GM18867 (cell line): ENCODE results near the gene SLC48A1.
A peak's percentile ranks its signal among the peaks of the same experiment; 100 is the strongest.

ENCODE experiments used
- ATAC-seq: cut with Tn5 transposase; IDR thresholded peaks from one replicate; pipeline ENCODE4 v1.9.1; 2021; ENCODE audit warnings: mild to moderate bottlenecking, moderate library complexity; ENCODE audit not compliant: unreplicated experiment

The SLC48A1 gene

DNA sequence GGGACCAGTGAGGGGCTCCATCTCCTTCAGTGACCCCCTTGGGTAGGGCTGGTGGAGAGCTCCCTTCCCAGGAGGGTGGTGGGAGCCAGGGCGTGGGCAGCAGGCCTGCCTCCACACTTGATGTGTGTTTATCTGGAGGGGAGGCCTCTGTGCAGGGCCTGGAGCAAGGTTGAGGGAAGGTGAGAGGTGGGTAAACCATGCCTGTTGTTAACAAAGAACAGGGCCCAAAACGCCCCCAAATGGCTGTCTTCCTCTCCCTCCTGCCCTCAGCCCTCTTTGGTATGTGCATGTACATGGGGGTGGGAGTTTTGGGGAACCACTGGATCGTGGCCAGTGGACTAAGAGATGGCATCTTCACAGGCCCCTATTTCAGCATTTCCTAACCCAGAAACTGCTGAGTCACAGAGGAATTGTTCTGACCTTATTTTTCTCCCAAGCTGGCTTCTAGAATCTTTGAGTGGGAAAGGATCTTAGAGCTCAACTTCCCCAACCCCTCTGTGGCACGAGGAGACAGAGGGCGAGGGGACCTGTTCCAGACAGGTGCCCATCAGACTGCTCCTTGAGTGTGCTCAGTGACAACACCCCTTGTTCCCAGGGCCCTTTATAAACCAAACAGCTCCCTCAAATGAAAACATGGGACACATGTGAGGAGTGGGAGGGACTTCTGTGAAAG is 3.6 kb downstream of the SLC48A1 start:
- ATAC-seq, result no peak

GRCh38 chr12:47777151-47777550 is 4.1 kb downstream of the SLC48A1 start:
- no peak for ATAC-seq

DNA sequence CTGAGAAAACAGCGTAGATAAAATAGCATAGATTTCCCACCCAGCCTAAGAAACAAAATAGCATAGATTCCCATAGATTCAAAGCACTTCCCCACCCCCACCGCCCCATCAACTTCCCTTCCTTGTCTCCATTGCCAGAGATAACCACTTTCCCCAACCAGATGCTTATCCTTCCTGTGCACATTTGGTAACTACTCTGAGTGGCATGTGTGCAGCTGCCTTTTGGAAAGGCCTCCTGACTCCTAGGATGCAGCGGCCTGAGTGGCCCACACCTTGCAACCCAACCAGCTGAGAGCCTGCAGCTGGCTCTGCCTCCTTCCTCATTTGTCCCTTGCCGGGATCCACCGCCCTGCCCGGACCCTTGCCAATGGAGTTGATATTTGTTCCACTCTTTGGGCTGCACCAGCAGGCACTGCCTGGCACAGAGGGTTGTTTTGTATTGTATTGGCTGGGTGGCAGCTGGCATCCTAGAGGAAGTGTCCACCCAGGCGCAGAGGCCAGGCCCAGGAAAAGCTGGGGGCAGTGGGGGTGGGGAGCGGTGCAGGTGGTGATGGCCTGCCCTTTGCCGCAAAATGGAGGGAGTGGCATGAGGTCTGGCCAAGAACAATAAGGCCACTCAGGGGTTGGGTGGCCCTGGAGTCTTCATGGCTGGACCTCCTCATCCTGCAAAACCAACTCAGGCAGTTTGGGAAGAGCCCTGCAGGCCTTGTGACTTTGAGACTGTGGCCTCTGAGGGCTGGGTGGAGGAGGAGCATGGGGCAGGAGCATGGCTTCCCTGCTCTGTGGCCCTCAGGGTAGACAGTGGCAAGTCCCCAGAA is 4.9 kb downstream of the SLC48A1 start:
- no peak for ATAC-seq

DNA sequence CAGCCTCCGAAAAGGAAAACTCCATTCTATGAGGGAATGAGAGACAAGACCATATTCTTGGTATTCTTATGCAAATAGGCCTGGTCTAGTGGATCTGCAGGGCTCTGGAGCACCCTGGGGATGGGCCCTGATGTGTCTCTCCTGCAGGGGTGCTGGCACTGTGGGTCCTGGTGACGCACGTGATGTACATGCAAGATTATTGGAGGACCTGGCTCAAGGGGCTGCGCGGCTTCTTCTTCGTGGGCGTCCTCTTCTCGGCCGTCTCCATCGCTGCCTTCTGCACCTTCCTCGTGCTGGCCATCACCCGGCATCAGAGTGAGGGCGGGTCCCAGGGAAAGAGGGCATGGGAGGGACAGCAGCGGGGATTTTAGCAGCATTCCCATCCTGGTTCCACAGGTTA is 5.8 kb downstream of the SLC48A1 start:
- no peak for ATAC-seq

DNA sequence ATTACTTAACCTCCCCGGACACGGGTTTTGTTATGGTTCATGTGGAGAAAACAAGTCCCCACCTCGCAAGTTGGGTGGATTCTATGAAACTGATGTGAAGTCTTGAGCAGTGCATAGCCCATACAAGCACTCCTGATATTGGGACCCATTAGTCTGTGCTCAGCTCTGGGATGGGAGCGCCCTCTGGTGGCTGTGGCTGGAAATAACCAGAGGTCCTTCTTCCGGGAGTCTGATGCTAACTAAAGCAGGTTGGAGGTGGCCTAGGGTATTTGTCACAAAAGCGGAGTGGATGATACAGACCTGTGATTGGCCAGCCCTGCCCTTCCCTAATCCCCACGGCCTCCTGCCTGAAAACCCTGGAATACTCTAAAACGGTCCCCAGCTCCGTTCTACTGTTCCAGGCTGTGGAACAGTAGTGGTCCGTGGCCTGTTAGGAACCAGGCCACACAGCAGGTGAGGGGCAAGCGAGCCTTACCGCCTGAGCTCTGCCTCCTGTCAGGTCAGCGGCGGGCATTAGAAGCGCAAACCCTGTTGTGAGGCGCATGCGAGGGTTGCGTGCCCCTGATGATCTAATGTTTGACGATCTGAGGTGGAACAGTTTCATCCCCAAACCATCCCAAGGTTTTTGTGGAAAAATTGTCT is 6.4 kb downstream of the SLC48A1 start:
- ATAC-seq, result peak; percentile 81

DNA sequence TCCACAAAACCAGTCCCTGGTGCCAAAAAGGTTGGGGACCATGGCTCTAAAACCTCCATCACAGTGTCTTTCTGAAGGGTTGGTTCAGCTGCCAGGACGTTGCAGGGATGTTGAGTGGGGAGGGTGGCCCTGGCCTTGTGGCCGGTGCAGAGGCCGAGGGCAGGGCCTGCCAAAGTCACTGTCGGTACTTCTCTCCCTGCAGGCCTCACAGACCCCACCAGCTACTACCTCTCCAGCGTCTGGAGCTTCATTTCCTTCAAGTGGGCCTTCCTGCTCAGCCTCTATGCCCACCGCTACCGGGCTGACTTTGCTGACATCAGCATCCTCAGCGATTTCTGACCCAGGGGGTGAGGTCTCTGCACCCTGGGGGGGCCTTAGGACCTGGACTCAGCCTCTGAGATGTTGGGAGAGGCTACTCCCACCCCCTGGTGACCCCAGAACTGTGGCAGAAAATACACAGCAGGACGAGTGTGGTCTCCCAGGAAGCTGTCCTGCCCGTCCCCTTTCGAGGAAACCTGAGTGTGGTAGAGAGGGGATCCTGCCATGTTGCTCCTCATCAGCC is 7.0 kb downstream of the SLC48A1 start:
- ATAC-seq, result no peak

- ATAC-seq, result no peak
Measured at GRCh38 chr12:47781479-47782371, 8.7 kb downstream of the SLC48A1 start.

DNA sequence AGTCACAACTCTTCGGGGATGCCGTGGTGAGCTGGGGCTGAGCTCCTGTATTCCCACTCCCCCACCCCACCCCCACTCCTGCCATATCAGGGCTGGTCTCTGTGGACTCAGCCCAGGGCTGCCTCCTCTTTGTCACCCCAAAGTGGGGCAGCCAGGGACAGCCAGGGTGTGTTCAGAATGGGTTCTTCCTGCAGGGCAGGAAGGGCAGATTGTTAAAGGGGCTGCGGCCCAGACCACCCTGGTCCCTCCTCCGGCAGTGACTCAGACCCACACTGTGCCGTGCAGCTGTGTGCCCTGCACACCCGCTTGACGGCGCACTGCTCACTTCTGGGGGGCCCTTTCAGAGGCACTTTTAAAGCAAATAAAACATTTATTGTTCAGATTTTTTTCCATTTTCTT is 9.3 kb downstream of the SLC48A1 start:
- no peak for ATAC-seq

- no peak for ATAC-seq
Measured at GRCh38 chr12:47783024-47783755, 10.2 kb downstream of the SLC48A1 start.

DNA sequence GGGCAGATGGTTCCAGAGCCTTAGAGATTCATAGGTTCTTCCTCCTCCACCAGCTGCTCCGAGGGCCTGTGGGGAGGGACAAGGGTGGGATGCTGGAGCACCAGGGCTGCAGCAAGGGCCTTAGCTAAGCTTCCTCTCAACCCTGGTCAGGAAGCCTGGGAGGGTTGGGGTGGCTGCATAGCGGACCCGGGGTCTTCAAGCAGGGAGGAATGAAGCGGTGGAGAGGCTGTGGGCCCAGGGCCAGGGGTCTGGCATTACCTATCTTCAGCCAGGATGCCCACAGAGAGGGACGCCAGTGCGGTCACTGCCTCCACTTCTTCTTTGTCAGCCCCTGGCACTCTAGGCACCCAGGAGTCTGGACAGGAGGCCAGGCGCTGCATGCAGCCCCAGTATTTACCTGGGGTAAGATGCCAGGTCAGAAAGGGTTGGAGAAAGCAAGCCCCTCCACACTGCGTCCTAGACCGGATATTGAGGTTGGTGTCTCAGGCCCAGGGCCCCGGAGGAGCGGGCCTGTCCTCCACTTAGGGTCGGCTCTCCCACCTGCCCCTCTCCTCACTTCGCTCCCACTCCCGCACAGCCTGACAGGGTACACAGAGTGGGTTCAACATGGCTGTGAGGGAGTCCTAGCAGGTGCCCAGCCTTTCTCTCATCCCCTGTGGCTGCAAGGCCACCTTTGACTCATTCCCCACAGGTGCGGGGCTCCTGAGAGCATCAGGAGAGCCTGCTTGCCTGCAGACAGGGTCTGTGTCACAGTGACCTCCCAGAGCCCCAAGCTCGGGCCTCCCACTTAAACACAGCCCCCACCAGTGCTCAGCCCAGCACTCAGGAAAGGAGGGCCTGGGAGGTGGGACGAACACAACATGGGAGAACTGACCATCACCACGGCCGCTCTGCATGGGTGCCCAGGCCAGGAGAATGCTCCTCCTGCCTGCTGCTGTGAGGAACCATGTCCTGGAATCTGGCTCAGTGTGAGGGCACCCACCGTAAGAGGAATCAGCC is 11.1 kb downstream of the SLC48A1 start:
- no peak for ATAC-seq

DNA sequence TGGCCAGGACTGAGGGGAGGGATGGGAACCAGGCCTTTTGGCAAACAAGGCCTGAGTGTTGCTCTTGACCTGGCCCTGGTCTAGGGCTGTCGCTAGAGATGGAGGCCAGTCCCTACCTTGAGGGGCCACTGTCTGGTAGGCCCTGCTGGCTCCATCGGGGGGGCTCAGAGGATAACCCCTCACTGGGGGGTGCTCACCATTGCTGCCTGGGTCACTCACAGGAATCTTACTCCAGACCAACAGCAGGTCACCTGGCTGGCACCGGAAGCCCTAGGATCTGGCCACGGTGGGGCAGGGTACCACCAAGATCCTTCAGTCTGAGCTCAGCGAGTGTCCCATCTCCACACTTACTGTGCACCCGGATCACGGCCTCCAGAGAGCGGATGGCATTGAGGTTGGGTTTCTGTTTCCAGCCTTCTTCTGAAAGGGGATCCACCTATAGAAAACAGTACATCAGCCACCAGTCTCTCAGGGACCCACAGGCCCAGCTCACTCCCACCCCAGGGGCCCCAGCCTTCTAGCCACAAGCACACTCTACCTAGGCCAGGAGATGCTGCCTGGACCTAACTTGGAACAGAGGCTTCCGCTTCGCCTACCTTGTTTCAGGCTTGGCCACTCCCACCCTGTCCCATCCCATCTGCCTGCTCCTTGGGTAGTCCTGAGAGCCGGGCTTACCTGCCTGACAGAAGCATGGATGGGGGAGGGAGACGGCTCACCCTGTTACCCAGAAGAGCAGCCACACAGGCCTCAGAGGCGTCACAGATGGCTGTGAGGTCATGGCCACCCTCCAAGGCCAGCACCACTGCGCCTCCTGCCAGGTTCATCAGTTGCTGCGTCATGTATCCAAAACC is 12.2 kb downstream of the SLC48A1 start:
- ATAC-seq, result no peak

GRCh38 chr12:47785887-47786661 is 13.0 kb downstream of the SLC48A1 start:
- ATAC-seq, result no peak

DNA sequence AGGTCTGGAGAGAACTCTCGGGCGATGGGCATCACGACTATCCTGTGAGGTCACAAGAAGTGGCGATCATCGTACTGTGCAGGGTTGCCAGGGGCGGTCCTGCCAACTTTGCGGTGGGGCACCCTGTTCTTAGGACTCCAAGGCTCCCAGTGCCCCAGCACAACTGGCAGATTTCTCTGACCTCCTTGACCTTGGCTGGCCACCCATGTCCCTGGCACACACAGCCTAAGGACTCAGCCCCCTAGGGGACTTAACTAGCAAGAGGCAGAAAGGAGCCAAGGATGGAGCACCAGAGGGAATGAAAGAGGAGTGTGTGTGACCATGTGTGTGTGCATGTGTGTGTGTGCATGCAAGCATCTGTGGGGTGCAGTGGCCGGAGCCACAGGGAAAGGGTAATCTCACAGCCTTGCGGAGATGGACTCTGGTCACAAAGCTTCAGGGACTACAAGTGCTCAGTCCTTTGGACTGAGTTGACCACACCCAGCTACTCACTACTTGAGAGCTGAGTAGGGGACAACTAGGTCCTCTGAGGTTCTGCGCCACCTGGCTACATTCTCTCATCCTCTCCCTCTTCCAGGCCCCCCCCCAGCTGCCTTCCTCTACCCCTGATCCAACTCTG is 13.7 kb downstream of the SLC48A1 start:
- ATAC-seq, result no peak

DNA sequence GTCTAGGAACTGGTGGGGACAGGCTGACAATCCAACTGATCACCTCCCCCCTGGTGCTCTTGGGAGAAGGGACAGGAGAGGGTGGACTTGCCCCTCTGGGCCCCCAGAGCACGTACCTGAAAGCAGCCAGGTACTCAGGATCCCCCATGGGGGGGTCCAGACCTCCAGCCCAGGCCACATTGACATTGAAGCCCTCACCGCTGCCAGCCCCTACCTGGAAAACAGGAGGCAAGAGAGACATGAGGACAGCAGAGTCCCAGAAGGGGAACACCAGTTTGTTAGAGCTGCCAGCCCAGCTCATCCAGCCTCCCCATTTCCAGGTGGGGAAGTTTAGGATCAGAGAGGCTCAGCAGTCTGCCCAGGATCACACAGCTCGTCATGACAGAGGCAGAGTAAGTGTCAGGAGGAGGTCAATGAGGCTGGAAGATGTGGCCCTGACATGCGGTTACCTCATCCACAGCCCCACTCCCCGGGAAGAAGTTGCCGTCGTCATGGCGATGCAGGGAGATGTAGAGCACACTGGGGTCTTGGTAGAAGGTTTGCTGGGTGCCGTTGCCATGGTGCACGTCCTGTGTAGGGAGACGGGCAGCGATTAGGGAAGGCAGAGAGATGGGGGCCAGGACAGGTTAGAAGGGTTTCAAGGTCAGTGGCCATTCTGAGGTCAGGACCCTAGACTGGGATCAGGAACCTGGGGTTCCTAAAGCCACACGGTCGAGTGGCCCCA is 14.7 kb downstream of the SLC48A1 start:
- no peak for ATAC-seq

- no peak for ATAC-seq
Measured at GRCh38 chr12:47789141-47789540, 16.1 kb downstream of the SLC48A1 start.
